ENCODE data around the gene SUPV3L1.

DNA sequence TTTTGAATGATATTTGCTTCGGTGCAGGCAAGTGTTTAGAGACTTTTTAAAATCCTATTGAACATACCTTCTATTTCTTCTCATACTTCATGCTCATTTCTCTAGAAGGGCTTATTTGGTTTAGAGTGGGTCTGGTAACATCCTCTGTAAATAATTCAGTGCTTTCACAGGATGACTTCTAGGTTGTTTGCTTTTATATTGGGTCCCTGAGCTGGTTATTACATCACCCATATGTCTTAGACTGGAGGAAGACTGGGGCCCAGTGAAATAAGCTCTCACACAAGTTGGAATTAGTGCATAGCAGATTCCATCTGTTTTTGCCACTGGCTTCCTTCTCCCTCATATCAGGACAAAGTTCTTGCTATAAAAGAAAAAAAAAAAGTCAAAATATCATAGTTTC lies 6.5 kb downstream of the SUPV3L1 start:
- TF ChIP-seq, protein P1, sequence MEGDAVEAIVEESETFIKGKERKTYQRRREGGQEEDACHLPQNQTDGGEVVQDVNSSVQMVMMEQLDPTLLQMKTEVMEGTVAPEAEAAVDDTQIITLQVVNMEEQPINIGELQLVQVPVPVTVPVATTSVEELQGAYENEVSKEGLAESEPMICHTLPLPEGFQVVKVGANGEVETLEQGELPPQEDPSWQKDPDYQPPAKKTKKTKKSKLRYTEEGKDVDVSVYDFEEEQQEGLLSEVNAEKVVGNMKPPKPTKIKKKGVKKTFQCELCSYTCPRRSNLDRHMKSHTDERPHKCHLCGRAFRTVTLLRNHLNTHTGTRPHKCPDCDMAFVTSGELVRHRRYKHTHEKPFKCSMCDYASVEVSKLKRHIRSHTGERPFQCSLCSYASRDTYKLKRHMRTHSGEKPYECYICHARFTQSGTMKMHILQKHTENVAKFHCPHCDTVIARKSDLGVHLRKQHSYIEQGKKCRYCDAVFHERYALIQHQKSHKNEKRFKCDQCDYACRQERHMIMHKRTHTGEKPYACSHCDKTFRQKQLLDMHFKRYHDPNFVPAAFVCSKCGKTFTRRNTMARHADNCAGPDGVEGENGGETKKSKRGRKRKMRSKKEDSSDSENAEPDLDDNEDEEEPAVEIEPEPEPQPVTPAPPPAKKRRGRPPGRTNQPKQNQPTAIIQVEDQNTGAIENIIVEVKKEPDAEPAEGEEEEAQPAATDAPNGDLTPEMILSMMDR (IDR thresholded peaks at IDR 0.05; ENCODE audit: low read depth, low read length, poor library complexity, severe bottlenecking): no peak
- TF ChIP-seq EZH2phosphoT487 (IDR thresholded peaks at IDR 0.05; ENCODE audit: borderline replicate concordance, low read length): no peak
